ENCODE data around the gene UBXN6.
A peak's percentile ranks its signal among the peaks of the same experiment; 100 is the strongest.

UBXN6 gene

GRCh38 chr19:4457654-4458395 is at the start of gene UBXN6:
Gene UBXN6, minus strand, starts transcription at chr19:4457794. Its CDS starts 97 bp downstream, at chr19:4457697.
- peak; percentile 98 for DNase-seq

DNA sequence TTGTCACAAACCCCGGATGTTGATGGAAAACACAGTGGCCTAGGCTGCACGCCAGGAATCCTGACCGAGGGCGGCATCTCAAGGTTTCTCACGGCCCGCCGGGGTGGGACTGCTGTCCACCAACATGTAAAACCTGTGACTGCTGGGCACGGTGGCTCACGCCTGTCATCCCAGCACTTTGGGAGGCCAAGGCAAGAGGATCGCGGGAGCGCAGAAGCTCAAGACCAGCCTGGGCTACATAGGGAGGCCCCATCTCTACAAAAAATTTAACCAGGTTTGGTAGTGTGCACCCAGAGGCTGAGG is 49.5 kb upstream of the UBXN6 start:
- no peak for DNase-seq

DNA sequence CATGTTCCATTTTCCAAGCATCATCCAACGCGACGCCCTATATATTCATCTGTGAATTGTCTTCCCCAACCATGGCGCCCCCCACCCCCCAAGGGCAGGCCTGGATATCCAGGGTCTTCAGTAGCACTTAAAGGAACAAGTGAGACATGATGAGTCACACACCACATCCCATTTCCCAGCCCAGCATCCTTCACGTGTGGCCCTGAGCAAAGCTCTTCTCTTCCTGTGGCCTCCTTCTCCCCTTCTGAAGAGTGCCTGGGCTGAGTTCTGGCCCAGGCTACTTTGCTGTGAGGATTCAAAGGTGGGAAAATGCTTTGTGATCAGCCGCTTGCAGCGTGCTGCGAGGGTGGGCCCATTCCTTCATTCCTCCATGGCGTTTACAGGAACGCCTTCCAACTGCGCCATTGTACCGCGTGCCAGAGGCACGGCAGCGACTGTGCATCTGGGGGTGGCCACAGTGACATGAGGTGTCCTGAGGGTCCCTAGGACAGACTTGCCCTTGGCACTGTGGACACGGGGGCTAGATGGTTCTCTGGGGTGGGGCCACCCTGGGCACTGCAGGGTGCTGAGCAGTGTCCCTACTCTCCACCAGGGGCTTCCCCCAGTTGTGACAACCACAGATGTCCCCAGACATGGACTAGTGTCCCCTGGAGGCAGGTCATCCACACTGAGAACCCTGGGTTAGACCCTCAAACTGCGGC is 49.0 kb upstream of the UBXN6 start:
- no peak for DNase-seq

- no peak for DNase-seq
These were observed 48.2 kb upstream of the UBXN6 start for GRCh38 chr19:4505570-4506448.

GRCh38 chr19:4504891-4505569 is 47.4 kb upstream of the UBXN6 start:
- DNase-seq, result no peak

DNA sequence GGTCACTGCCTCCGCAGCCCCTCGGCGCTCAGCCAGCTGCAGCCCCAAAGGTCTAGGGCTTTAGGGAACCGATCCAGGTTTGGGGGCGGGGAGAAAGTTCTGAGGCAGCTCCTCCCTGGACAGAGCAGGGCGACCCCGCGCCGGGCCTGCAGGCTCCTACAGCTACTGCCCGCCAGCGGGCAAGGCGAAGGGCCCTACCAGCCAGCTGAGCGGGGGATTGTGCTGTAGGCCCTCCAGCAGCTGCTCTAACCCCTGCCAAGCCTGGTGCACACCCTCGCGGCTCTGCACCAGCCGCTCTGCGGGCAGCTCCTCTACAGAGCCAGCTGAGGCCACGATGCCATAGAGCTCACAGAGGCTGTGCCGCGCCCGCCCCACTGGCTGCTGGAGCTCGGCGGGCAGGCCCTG is 46.7 kb upstream of the UBXN6 start:
- DNase-seq, result no peak

- no peak for DNase-seq
These were observed 46.2 kb upstream of the UBXN6 start for GRCh38 chr19:4503825-4504170.

DNA sequence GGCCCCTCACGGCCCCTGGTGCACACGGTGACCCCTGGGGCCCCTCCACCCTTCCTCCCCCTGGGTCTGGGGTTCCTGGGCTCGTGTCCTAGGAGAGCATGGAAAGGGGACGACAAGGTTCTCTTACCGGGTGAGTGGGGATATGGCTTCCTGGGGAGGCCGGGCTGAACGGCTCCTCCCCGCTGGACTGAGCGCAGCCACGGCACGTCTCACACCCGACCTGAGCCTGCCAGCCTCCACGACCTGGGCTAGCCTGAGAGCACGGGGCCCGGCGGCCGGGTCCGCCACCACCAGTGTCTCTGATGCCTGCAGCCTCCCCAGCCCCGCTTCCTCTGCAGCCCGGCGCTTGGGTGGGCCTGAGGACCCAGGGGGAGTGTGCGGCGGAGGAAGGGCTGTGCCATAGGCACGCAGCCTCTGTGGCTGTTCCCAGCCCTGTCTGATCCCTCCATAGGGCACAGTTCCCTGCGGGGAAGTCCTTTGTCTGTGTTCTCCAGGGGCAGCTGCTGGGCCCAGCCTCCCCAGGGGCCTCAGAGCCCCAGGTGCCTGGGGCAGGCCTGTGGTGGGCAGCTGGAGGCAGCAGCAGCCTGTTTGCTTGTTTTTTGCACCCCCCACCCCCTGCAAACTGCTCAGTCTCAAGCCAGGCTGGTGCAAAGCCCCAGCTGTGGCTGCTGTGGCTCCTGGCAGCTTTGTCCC is 45.7 kb upstream of the UBXN6 start:
- no peak for DNase-seq

- no peak for DNase-seq
These were observed 44.9 kb upstream of the UBXN6 start for GRCh38 chr19:4502282-4503131.

- no peak for DNase-seq
These were observed 44.1 kb upstream of the UBXN6 start for GRCh38 chr19:4501691-4502090.

DNA sequence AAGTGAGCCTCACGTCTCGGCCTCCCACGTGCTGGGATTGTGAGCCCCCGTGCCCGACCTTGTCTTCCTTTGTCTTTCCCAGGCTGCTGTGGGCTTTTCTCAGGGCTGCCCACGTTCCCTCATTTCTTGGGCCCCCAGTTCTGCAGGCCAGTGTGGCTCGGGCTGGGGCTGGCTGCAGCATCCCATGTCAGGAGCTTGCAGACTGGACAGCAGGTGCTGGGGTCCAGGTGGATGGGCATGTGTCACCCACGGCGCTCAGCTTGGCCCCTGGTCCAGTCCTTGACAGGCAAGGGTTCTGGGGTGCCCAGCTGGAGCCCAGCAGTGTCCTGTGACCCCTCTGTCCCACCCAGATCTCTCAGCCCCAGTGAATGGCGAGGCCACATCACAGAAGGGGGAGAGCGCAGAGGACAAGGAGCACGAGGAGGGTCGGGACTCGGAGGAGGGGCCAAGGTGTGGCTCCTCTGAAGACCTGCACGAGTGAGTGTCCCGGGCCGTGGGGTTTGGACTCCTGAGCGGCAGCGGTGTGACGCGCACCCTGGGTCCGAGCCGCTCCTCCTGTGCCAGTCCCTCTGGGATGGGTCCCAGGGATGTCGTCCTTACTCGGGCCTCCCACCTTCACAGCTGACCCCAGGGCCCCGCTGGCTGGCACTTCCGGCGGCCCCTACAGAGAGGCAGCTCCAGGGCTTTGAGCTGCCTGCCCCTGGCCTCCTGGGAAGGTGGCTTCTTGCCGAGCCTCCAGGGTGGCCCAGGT is 43.4 kb upstream of the UBXN6 start:
- no peak for DNase-seq

GRCh38 chr19:4499855-4500254 is 42.3 kb upstream of the UBXN6 start:
- DNase-seq, result no peak

DNA sequence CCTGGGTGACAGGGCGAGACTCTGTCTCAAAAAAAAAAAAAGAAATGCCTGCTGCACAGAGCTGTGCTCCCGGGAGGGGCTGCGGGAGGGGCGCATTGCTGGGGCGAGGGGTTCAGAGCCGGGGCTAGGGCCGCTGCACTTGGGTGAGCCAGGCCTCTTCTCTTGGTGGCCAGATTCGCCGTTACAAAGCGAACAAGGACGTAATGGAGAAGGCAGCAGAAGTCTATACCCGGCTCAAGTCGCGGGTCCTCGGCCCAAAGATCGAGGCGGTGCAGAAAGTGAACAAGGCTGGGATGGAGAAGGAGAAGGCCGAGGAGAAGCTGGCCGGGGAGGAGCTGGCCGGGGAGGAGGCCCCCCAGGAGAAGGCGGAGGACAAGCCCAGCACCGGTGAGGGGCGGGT is 41.7 kb upstream of the UBXN6 start:
- DNase-seq, result no peak

DNA sequence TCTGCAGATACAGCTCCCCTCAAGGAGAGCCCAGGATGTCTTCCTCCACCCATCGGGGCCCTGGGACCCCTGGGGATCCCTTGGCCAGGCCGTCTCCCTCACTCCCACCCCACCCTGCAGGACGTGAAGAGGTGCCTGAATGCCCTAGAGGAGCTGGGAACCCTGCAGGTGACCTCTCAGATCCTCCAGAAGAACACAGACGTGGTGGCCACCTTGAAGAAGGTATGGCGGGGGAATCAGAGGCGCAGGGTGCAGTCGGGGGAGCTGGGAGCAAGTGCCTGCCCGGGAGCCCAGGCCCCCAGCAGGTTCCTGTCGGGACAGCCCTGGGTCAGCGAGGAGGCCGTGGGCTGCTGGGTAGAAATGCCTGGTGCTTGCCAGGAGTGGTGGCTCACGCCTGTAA is 41.1 kb upstream of the UBXN6 start:
- no peak for DNase-seq

- DNase-seq, result no peak
These were observed 40.3 kb upstream of the UBXN6 start for GRCh38 chr19:4497770-4498389.

DNA sequence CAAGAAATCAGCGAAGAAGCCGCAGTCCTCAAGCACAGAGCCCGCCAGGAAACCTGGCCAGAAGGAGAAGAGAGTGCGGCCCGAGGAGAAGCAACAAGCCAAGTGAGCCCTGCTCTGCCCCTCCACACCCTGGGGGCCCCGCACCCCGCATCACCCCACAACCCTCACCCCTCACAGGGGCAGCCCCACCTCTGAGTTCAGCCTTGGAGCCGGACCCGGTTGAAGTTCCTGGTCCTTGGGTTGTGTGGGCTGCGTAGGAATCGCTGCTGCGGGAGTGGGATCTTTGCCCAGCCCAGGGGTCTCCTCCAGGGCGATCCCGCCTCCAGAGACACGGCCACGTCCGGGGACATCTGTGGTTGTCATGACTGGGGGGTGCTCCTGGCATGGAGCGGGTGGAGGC is 38.7 kb upstream of the UBXN6 start:
- no peak for DNase-seq

- DNase-seq, result no peak
These were observed 37.9 kb upstream of the UBXN6 start for GRCh38 chr19:4495471-4495870.

DNA sequence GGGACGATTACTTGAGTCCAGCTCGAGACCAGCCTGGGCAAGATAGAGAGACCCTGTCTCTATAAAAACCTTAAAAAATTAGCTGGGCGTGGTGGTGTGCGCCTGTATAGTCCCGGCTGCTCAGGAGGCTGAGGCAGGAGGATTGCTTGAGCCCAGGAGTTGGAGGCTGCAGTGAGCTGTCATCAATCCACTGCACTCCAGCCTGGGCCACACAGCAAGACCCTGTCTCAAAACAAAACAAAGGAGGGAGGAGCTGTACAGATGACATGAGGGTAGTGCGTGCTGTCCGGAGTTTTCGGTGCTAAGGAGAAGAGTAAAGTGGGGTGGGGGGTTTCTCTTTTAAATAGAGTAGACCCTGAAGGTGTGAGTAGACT is 37.1 kb upstream of the UBXN6 start:
- no peak for DNase-seq

- DNase-seq, result no peak
These were observed 36.5 kb upstream of the UBXN6 start for GRCh38 chr19:4493929-4494690.
